AG04450 (cell line): Measurements from ENCODE around the gene BMP10. TPM values are rescaled to one million over a fixed set of nuclear protein-coding genes. Genes with fewer than 3 reads are reported as not detected.
"Not testable (repeated sequence)": the region's sequence is repeated elsewhere in the genome, so short reads cannot be mapped to it uniquely, and the experiment has no call there.

Experiments used
- CTCF ChIA-PET: fragments of 300-600, 350-600 bp; formaldehyde crosslinking; extraction: SDS; loops from one replicate; lab custom pipeline; 2022; ENCODE audit warnings: antibody characterized with exemption, inconsistent platforms; lab: Charles Lee
- POLR2A ChIA-PET: fragments of 350-600 bp; formaldehyde crosslinking; extraction: SDS; loops from one replicate; lab custom pipeline; 2021; ENCODE audit warnings: antibody characterized with exemption, inconsistent platforms; lab: Yijun Ruan, JAX
- DNase-seq: peaks from one replicate; pipeline ENCODE4 v3.0.0-alpha.2; 2011; ENCODE audit warnings: low read depth, low spot score
- H3K27ac ChIP-seq: one replicate; pipeline ENCODE4 v1.5.1; 2012; ENCODE audit warnings: low read depth, low read length, control low read depth
- H3K27me3 ChIP-seq: one replicate; pipeline ENCODE4 v1.6.0; 2012; ENCODE audit warnings: low read length; ENCODE audit not compliant: control insufficient read depth, insufficient read depth
- H3K4me3 ChIP-seq: 2 replicates; pipeline ENCODE4 v1.5.1; 2011; ENCODE audit warnings: mild to moderate bottlenecking, low read depth, low read length, control low read depth
- H3K9me3 ChIP-seq: 2 replicates; pipeline ENCODE4 v1.5.1; 2012; ENCODE audit warnings: low read length; ENCODE audit not compliant: control insufficient read depth, insufficient read depth
- CTCF ChIP-seq: IDR thresholded peaks from 2 replicates; pipeline ENCODE4 v1.5.1; 2011; ENCODE audit warnings: low read depth, low read length, control low read depth, inconsistent platforms
- polyA plus RNA-seq: library from polyadenylated mRNA; depleted of rRNA; stranded (reverse); fragments of >200 nt; gene quantifications from 2 replicates; pipeline ENCODE4 v1.2.3, GENCODE V29; 2011

BMP10 gene
- polyA plus RNA-seq, 1 experiment = not detected

GRCh38 chr2:68900496-68901198 is 29.4 kb upstream of the BMP10 start:
- peaks cover 10% of the 10 kb centered on the region; the same call in 1 of the 2 replicates for H3K9me3 ChIP-seq
- no peak for DNase-seq
- peaks cover 3% of the 10 kb centered on the region for H3K27me3 ChIP-seq
- no peak overlapping the region for H3K27ac ChIP-seq
- no peak overlapping the region for H3K4me3 ChIP-seq
- POLR2A ChIA-PET = no interaction called here
- no peak for TF ChIP-seq CTCF
- CTCF ChIA-PET = interaction anchor here (0.6 to 2.6 kb wide), 3 partner anchors 10 to 437 kb away, joined by 3 to 15 read pairs (median 4); no protein-coding TSS in a partner anchor

DNA sequence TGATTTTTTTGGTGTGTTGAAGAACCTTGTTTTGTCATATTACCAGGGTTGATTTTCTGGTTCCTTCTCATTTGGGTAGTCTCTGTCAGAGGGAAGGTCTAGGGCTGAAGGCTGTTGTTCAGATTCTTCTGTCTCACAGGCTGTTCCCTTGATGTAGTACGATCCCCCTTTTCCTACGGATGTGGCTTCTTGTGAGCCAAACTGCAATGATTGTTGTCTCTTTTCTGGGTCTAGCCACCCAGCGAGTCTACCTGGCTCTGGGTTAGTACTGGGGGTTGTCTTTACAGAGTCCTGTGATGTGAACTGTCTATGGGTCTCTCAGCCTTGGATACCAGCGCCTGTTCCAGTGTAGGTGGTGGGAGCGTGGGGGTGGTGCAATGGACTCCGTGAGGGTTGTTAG is 24.8 kb upstream of the BMP10 start:
- DNase-seq, H3K9me3 ChIP-seq, CTCF ChIA-PET, H3K4me3 ChIP-seq, POLR2A ChIA-PET, H3K27me3 ChIP-seq, H3K27ac ChIP-seq: not testable (repeated sequence)

DNA sequence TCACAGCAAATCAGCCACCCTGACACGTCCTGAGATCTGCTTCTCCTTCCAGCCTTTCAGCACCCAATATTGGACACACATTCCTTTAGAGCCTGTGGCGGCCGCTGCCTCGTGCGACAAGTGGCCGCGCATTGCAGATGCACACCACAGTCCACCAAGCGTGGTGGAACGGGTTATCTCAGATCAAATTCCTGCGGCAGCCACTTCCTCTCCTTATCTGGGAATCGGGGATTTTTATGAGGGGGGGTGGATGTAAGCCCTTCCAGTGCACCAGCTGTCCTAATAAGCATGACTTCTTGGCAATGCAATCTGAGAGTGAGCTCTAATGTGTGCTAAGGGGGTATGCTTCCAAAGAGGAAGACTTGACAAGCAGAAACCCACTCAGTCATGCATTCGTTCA is 18.3 kb upstream of the BMP10 start:
- TF ChIP-seq CTCF = no peak
- no peak overlapping the region for H3K27ac ChIP-seq
- ChIA-PET CTCF (no interaction called here), POLR2A (no interaction called here)
- DNase-seq = no peak
- no peaks in the 10 kb centered on the region; the same call in 1 of the 2 replicates for H3K9me3 ChIP-seq
- H3K4me3 ChIP-seq = no peak overlapping the region
- H3K27me3 ChIP-seq = no peaks in the 10 kb centered on the region

GRCh38 chr2:68889021-68889420 is 17.8 kb upstream of the BMP10 start:
- Histone ChIP-seq H3K27me3 (no peaks in the 10 kb centered on the region), H3K4me3 (no peak overlapping the region), H3K9me3 (no peaks in the 10 kb centered on the region; the same call in 1 of the 2 replicates), H3K27ac (no peak overlapping the region)
- no peak for DNase-seq
- TF ChIP-seq CTCF = no peak
- CTCF ChIA-PET = no interaction called here
- POLR2A ChIA-PET = no interaction called here

DNA sequence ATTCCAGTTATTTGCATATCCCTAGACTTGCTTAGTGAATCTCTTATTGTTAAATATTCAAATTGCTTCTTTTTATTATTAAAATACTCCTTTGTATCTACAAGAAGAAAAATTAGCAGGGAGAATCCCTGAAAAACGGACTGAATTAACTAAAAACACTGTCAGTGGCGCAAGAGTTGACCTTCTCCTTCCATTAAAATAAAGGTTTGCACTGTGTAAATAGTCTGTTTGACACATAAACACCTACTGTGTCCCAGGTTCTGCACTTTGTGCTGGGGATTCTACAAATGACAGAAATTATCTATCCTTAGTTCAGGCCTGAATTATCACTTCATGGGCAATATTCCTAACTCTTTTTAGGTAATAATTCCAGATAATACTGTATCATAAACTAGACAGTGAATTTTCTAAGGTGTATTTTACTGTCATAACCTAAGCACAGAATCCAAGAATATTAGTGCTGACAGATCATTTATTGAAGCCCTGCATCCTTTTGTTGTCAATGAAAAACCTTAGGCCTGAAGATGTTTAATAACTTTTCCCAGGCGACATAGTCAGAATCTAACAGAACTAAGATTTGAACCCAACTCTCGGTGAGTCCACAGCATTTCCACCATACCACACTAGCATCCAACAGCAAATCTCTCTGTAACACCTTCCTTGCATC is 17.0 kb upstream of the BMP10 start:
- ChIA-PET POLR2A (no interaction called here), CTCF (no interaction called here)
- no peak overlapping the region for H3K4me3 ChIP-seq
- no peaks in the 10 kb centered on the region for H3K27me3 ChIP-seq
- H3K27ac ChIP-seq = no peak overlapping the region
- DNase-seq = no peak
- no peak for TF ChIP-seq CTCF
- H3K9me3 ChIP-seq = no peaks in the 10 kb centered on the region; the same call in 1 of the 2 replicates
